ENCODE results near the gene PEX11A.

PEX11A gene

DNA sequence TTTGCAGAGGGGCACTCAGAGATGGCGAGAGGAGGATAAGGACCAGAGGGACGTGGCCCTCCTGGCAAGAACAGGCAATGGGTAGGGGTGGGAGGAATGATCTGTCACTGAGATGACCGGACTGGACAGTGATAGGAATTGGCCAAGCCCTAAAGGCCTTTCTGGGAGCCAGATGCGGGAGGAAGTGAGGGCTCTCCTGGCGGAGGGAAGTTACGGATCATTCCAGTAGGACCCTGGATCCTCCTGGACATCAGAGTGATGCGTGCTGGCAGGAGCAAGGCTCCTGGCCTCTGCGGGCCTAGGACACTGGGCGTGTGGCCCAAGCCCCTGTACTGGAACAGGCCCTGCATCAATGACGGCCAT, 58.7 kb downstream of the PEX11A start:
- Histone ChIP-seq H3K36me3 (ENCODE audit: control insufficient read depth, insufficient read depth, low read length) (no peaks in the 10 kb centered on the region), H3K9me3 (ENCODE audit: control insufficient read depth, low read length) (no peaks in the 10 kb centered on the region), H3K27ac (ENCODE audit: insufficient read depth, low read length, poor library complexity, severe bottlenecking) (no peak overlapping the region), H3K4me3 (ENCODE audit: insufficient read depth, low read depth, low read length, poor library complexity, severe bottlenecking) (no peak overlapping the region), H3K27me3 (replicated peaks; ENCODE audit: control insufficient read depth, insufficient read depth, low read length, poor library complexity, severe bottlenecking) (no peaks in the 10 kb centered on the region), H3K4me1 (ENCODE audit: control insufficient read depth, insufficient read depth, low read length, poor library complexity, severe bottlenecking) (no peaks in the 10 kb centered on the region)
- DNase-seq, result no peak

All from effector memory CD4-positive, alpha-beta T cell (primary cell).